Retina (tissue), 1 donor: Measurements from ENCODE around the gene TPST1.
"Not testable (repeated sequence)": the region's sequence is repeated elsewhere in the genome, so short reads cannot be mapped to it uniquely, and the experiment has no call there.

Source experiments
- DNase-seq: peaks from one replicate; pipeline ENCODE4 v3.0.0-alpha.2; 2016

Gene TPST1

GRCh38 chr7:66396052-66396451, 190.9 kb downstream of the TPST1 start:
- DNase-seq = not testable (repeated sequence)

GRCh38 chr7:66398841-66399240, 193.7 kb downstream of the TPST1 start:
- DNase-seq = not testable (repeated sequence)

- DNase-seq = no peak
These were observed 194.4 kb downstream of the TPST1 start for GRCh38 chr7:66399566-66399965.

- no peak for DNase-seq
These were observed 195.3 kb downstream of the TPST1 start for GRCh38 chr7:66400400-66400799.

GRCh38 chr7:66401126-66401525, 196.0 kb downstream of the TPST1 start:
- not testable (repeated sequence) for DNase-seq

- DNase-seq = not testable (repeated sequence)
These were observed 196.8 kb downstream of the TPST1 start for GRCh38 chr7:66401932-66402331.

GRCh38 chr7:66403564-66403963, 198.4 kb downstream of the TPST1 start:
- no peak for DNase-seq

GRCh38 chr7:66409493-66409892, 204.4 kb downstream of the TPST1 start:
- no peak for DNase-seq
